HG02623 (cell line): Measurements from ENCODE around the gene TMEM25.
"Not testable (repeated sequence)": the region's sequence is repeated elsewhere in the genome, so short reads cannot be mapped to it uniquely, and the experiment has no call there.

Source experiments
- ATAC-seq: cut with Tn5 transposase; IDR thresholded peaks from one replicate; pipeline ENCODE4 v1.9.1; 2021; ENCODE audit warnings: moderate library complexity; ENCODE audit not compliant: unreplicated experiment

TMEM25 gene

GRCh38 chr11:118531597-118532084 lies 649 bp downstream of the TMEM25 start:
- ATAC-seq = no peak

GRCh38 chr11:118532091-118532490 lies 1.1 kb downstream of the TMEM25 start:
- no peak for ATAC-seq

GRCh38 chr11:118532852-118533768 lies 2.1 kb downstream of the TMEM25 start:
- no peak for ATAC-seq

- ATAC-seq = no peak
Measured at GRCh38 chr11:118533769-118534729, 3.1 kb downstream of the TMEM25 start.

GRCh38 chr11:118535261-118535660 lies 4.3 kb downstream of the TMEM25 start:
- no peak for ATAC-seq

- no peak for ATAC-seq
Measured at GRCh38 chr11:118536726-118537125, 5.7 kb downstream of the TMEM25 start.

- ATAC-seq = no peak
Measured at GRCh38 chr11:118537409-118537980, 6.5 kb downstream of the TMEM25 start.

GRCh38 chr11:118544010-118544646 lies 13.1 kb downstream of the TMEM25 start:
- no peak for ATAC-seq

- no peak for ATAC-seq
Measured at GRCh38 chr11:118544647-118545010, 13.6 kb downstream of the TMEM25 start.

GRCh38 chr11:118545533-118545932 lies 14.5 kb downstream of the TMEM25 start:
- no peak for ATAC-seq

GRCh38 chr11:118547132-118547531 lies 16.1 kb downstream of the TMEM25 start:
- no peak for ATAC-seq

GRCh38 chr11:118552341-118552740 lies 21.3 kb downstream of the TMEM25 start:
- no peak for ATAC-seq

GRCh38 chr11:118560806-118561205 lies 29.8 kb downstream of the TMEM25 start:
- no peak for ATAC-seq

- no peak for ATAC-seq
Measured at GRCh38 chr11:118565051-118565450, 34.1 kb downstream of the TMEM25 start.

GRCh38 chr11:118569670-118570069 lies 38.7 kb downstream of the TMEM25 start:
- ATAC-seq = no peak

- ATAC-seq = no peak
Measured at GRCh38 chr11:118570787-118571186, 39.8 kb downstream of the TMEM25 start.

- ATAC-seq = not testable (repeated sequence)
Measured at GRCh38 chr11:118571701-118572060, 40.7 kb downstream of the TMEM25 start.

GRCh38 chr11:118572061-118572980 lies 41.3 kb downstream of the TMEM25 start, which contains the start of gene ARCN1:
Gene ARCN1 (plus strand): TSS chr11:118572409. CDS start chr11:118572548, 139 bp downstream.
- ATAC-seq = peak; percentile 56

- peak; percentile 19 for ATAC-seq
Measured at GRCh38 chr11:118572981-118573550, 42.1 kb downstream of the TMEM25 start.
